NT2/D1 (cell line): ENCODE measurements around the gene GTF2A2.

Experiments
- SUZ12 ChIP-seq: IDR thresholded peaks from 2 replicates; pipeline ENCODE4 v1.6.1; 2011; ENCODE audit not compliant: insufficient read length, insufficient read depth; ENCODE audit errors: extremely low read depth
- YY1 ChIP-seq: IDR thresholded peaks from 2 replicates; pipeline ENCODE4 v1.6.1; 2011; ENCODE audit not compliant: insufficient read length, insufficient read depth
- ZNF274 ChIP-seq: IDR thresholded peaks from 2 replicates; pipeline ENCODE4 v1.6.1; 2011; ENCODE audit warnings: mild to moderate bottlenecking, low read depth, low read length

- TF ChIP-seq ZNF274, result no peak
- no peak for TF ChIP-seq SUZ12
- no peak for TF ChIP-seq YY1
Measured at GRCh38 chr15:59657635-59658125, 365 bp upstream of the GTF2A2 start.
